Renal pelvis (tissue), 4 donors: ENCODE data around the gene HNRNPUL1. TPM values are rescaled to one million over a fixed set of nuclear protein-coding genes. Genes with fewer than 3 reads are reported as not detected.

ENCODE experiments used
- DNase-seq: peaks from one replicate; pipeline ENCODE4 v3.0.0-alpha.2; 2013
- polyA plus RNA-seq, 3 donors: library from polyadenylated mRNA; unstranded; fragments of 120-200 nt; gene quantifications; one replicate each; pipeline ENCODE4 v1.2.1, GENCODE V29; 2013; ENCODE audit not compliant: insufficient read length in 3 of 3

Gene HNRNPUL1
- polyA plus RNA-seq, 3 donors: 208 to 212 (median 210) TPM

GRCh38 chr19:41230067-41230857, 33.9 kb upstream of the HNRNPUL1 start:
- DNase-seq: no peak

GRCh38 chr19:41232686-41233085, 31.5 kb upstream of the HNRNPUL1 start:
- no peak for DNase-seq

- DNase-seq: no peak
Measured at GRCh38 chr19:41233748-41234240, 30.4 kb upstream of the HNRNPUL1 start.

GRCh38 chr19:41234512-41235168, 29.5 kb upstream of the HNRNPUL1 start:
- no peak for DNase-seq

GRCh38 chr19:41235480-41235879, 28.7 kb upstream of the HNRNPUL1 start:
- DNase-seq: no peak

- no peak for DNase-seq
Measured at GRCh38 chr19:41238244-41238643, 25.9 kb upstream of the HNRNPUL1 start.

- DNase-seq: no peak
Measured at GRCh38 chr19:41239363-41239762, 24.8 kb upstream of the HNRNPUL1 start.

- DNase-seq: no peak
Measured at GRCh38 chr19:41239961-41240574, 24.1 kb upstream of the HNRNPUL1 start.

GRCh38 chr19:41241859-41242258, 22.3 kb upstream of the HNRNPUL1 start:
- DNase-seq: no peak

GRCh38 chr19:41244117-41244516, 20.1 kb upstream of the HNRNPUL1 start:
- no peak for DNase-seq

- DNase-seq: no peak
Measured at GRCh38 chr19:41245843-41246242, 18.3 kb upstream of the HNRNPUL1 start.

- no peak for DNase-seq
Measured at GRCh38 chr19:41248895-41249294, 15.3 kb upstream of the HNRNPUL1 start.

- DNase-seq: no peak
Measured at GRCh38 chr19:41249707-41250423, 14.3 kb upstream of the HNRNPUL1 start.

- DNase-seq: no peak
Measured at GRCh38 chr19:41253660-41254059, 10.5 kb upstream of the HNRNPUL1 start.

- DNase-seq: no peak
Measured at GRCh38 chr19:41255171-41255570, 9.0 kb upstream of the HNRNPUL1 start.

GRCh38 chr19:41261474-41262190, 2.5 kb upstream of the HNRNPUL1 start:
- DNase-seq: no peak

GRCh38 chr19:41263042-41263849, 926 bp upstream of the HNRNPUL1 start:
- DNase-seq: peak; percentile 44

- peak; percentile 59 for DNase-seq
Measured at GRCh38 chr19:41264581-41265394, 616 bp downstream of the HNRNPUL1 start.

GRCh38 chr19:41265395-41266153, 1.4 kb downstream of the HNRNPUL1 start:
- DNase-seq: peak; percentile 43
